ENCODE results near the gene MSI2.
"Not testable (repeated sequence)": the region's sequence is repeated elsewhere in the genome, so short reads cannot be mapped to it uniquely, and the experiment has no call there.

Gene MSI2

DNA sequence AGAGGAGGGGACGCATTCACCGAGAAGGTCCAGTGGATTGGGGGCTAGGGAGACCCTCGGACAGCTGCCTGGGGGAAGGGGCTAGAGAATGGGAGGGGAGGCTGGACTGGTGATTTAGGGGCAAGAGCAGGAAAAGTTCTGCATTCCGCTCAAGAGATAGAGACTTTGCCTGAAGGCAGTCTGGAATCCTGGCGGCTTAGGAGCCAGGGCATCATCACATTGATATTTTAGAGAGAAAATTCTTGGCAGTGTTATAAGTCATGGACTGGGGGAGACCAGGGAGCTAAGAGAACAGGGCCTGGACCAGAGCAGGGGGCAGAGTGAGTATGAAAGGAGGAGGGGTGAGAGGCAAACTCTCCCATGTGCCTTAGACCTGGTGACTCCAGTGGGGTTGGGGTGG lies 35.8 kb downstream of the MSI2 start:
- DNase-seq (ENCODE audit: low read depth) = no peak

- DNase-seq (ENCODE audit: low read depth) = no peak
Observed at GRCh38 chr17:57293077-57293476, 36.8 kb downstream of the MSI2 start.

GRCh38 chr17:57294101-57294500 lies 37.8 kb downstream of the MSI2 start:
- no peak for DNase-seq (ENCODE audit: low read depth)

DNA sequence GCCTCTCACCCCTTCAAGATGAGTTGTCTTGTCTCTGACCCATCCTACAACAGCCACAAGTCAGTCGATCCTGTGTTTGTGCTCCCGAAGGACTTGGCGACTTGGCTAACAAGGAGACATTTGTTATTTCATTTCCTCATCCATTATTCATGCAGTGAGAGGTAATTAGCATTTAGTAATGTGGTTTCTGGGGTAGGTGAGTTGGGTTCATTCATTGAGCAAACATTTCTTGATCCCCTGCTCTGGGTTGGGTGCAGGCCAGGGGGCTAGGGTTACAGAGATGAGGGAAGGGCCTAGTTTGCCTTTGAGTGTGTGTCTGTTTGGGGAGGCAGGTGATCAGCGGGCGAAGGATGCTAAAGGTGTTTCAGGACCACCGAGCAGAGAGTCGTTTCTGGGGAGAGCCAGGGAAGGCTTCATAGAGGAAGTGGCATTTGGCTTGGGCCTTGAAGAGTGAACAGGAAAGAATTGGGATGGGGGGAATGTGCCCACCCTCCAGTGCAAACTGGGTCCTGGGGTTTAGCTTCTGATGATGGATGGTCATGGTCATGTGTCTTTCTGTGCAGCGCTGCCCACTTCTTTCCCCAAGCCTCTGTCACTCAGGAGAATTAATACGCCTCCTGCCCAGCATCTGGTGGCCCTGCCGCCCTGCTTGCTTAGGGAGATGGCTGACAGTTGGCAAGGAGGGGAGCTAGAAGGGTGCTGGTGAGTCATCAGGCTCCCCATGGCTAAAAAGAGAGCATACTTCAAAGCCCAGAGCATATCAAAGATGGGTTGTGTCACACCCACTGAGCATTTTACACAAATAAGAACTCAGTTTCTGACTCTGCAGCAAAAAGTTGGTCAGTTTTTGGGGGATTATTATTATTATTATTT lies 38.5 kb downstream of the MSI2 start:
- DNase-seq (ENCODE audit: low read depth) = no peak

DNA sequence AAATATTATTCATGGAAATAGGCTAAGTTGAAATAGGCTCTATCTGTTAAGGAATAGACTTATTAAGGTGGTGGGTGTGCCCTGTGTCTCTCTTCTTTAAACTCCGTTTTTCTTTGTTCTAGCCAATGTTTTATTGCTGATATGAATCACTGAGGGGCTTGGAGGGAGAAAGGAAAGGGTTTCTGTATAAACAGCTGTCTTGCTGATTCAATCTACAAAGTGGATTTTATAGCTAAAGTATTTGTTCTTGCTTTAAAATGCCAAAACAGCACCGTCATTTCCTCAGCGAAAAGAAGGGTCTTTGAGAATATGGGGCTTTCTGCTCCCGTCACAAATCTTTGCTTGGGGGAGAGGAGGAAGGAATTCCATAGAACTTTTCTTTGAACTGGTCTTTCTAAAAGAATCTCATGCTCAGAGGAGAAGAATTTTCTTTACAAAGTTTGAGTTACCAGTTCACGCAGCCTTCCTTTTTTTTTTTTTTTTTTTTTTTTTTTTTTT lies 39.3 kb downstream of the MSI2 start:
- no peak for DNase-seq (ENCODE audit: low read depth)

- DNase-seq (ENCODE audit: low read depth) = no peak
Observed at GRCh38 chr17:57296231-57296630, 39.9 kb downstream of the MSI2 start.

DNA sequence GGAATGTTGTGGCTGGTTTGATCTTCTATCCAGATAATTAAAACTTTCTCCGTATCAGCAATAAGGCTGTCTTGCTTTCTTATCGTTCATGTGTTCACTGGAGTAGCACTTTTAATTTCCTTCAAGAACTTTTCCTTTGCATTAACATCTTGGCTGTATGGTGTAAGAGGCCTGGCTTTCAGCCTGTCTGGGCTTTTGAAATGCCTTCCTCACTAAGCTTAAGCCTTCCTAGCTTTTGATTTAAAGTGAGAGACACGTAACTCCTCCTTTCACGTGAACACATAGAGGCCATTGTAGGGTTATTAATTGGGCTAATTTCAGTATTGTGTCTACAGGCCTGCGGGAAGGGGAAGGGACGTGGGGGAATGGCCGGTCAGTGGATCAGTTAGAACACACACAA lies 42.9 kb downstream of the MSI2 start:
- no peak for DNase-seq (ENCODE audit: low read depth)

GRCh38 chr17:57300592-57300991 lies 44.3 kb downstream of the MSI2 start:
- not testable (repeated sequence) for DNase-seq (ENCODE audit: low read depth)

GRCh38 chr17:57302690-57303465 lies 46.6 kb downstream of the MSI2 start:
- no peak for DNase-seq (ENCODE audit: low read depth)

DNA sequence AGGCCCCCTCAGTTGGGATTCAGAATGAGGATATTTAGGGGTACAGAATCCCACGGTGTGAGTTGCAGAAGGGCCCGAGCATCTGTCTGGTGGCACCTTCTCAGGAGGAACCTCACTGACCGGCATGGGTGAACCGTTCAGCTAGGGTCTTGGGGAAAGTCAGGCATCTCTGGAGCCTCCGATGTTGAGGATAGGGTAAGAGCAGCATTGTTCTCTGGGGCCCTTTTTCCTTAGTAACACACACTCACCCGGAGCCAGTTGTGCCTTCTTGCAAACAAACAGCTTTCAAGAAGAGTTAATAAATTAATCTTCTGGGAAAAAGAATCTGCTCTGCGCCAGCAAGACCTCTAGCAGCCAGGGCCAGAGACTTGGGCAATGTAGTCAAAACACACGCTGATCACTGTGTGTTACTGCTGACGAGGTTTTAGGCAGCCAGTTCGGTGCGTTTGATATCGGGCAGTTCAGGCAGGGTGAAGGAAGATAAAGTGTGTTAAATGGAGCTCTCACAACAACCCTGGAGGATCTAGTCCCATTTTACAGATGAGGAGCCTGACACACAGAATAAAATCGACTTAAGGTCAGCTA lies 48.9 kb downstream of the MSI2 start:
- no peak for DNase-seq (ENCODE audit: low read depth)

DNA sequence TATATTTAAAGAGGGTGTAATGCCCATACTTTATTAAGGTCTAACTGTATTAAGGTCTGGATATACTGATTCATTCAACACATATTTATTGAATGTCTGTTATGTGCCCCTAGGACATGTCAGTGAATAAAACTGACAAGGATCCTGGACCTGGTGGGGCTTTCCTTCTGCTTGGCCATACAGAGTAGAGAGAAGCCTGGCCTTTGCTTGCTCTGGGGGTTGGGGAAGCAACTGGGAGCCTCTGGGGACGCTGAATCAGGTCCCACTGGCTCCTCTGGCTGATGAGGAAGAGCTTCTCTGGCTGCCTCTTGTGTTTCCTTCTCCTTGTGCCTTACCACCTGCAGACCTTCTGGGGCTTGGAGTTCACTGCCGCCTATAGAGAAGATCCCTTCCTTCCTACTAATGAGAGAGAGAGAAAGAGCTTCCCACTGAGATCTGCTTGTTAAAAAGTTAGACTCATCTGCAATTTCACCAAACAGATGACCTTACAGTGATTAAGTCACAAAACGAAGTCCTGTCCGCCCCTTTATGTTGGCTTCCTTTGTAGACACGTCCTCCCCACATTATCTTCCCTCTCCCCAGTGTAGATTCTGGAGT lies 49.7 kb downstream of the MSI2 start:
- no peak for DNase-seq (ENCODE audit: low read depth)

DNA sequence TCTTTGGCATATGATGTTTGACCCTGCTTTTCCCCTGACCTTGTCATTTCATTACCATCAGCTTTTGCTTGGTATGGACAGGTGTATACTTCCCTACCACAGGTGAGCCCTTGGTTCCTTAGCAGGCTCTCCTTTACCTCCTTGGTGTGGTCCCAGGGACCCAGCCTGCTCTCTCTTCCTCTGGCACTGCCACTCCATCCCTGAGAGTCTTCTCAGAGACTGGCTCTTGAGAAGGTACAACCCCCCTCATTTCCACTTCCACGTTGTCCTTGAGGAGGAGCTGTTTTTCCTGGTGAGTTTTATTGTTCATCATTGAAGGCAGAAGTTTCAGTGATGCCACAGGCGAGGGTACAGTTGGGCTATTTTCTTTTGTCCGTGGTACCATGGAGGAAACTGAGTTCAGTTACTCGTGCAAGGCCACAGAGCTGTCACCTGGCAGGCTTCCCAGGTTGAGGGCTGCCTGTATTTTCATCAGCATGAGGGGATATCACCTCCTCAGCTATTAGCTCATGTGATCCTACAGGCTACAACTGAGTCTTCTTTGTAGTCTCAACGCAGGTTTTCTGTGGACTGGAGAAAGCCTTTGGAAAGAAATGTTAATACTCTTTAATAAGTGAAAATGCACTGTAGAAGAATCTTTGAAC lies 52.3 kb downstream of the MSI2 start:
- no peak for DNase-seq (ENCODE audit: low read depth)

- no peak for DNase-seq (ENCODE audit: low read depth)
Observed at GRCh38 chr17:57309479-57309878, 53.2 kb downstream of the MSI2 start.

GRCh38 chr17:57311281-57312216 lies 55.2 kb downstream of the MSI2 start:
- DNase-seq (ENCODE audit: low read depth) = no peak

DNA sequence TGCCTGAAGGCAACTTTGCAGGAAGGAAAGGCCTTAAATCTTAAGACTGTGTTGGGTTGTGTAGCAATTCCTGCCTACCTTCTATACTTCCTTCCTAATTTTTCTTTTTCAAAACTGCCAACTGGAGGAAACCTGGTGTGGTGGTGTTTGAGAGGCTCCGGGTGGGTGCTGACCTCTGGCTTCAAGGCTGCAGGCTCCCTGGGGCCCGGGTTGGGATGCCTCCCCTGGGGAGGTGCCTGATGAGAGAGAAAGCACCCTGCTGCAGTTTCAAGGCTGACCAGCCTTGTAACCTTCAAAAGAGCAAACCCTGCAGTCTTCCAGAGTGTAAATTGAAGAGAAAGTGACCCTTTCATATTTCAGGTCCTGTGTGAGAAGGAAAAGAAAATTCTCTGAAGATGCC lies 55.9 kb downstream of the MSI2 start:
- DNase-seq (ENCODE audit: low read depth) = no peak

DNA sequence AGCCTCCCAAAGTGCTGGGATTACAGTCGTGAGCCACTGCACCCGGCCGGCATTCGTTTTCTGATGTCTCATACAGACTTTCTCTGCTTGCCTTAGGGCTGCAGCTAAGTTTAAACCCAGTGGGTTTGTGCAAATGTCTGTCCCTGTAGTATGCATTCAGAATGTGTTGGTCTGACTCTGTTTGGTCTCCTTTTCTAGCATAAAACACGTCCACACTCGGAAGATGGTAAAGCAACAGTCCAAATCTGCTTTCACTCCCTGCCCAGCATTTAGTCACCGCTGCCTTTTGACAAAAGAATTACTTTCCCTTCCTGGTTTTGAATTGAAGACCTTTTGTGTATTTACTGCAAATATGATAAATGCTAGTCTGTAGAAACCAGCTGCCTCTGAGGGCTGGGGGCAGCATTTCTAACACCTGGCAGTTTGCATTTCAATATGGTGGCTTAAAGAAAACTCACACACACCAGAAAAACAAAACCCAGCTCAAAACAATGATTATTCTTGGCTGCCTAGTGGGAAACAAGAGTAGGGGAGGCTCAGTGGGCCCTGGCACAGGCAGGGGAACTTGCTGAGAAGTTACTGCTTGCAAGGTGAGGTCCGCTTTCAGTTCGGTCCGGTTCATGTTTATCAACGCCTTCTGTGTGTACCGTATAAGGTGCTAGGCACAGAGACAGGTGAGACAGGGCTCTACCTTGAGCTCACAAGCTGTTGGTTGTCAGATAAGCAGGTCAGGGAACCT lies 56.9 kb downstream of the MSI2 start:
- no peak for DNase-seq (ENCODE audit: low read depth)

DNA sequence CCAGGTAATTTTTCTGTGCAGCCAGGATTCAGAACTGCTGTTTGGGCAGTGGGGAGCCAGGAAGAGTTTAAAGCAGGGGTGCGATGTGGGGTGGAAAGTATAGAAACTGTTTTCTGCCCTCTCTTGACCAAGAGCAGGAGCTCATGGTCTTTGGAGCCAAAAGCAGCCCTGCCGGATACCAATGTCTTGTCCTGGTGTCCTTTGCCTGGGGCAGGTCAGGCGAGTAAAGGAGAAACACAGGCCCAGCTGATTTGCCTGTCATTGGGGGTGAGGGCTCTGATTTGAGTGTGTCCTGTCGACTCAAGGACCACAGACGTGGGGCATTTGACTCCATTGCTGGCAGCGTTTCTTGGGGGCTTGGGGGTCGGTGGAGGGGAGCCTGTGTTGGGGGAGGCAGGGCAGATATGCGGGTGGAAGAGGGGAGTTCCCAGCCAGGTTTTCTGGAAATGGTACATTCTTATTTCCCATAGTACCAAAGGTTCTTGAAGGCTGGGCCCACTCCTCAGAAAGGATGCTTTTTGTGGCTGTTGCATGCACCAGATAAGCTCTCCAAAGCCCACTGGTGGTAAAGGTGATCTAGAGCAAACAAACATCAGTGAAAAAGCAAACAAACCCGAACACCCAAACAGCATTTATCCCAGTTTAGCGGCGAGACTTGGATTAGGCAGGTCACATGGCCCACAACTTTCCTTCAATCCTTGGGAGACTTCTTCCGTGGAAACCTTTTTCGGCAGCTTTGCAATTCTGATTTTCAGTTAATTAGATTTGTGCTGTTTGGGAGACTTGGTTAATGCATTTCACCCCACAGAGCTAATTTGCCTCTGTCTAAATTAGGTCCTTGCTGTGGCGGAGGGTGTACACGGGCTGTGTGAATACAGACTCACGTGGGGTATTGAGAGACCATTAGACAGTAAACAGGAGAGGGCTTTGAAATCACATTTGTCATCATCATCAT lies 59.0 kb downstream of the MSI2 start:
- DNase-seq (ENCODE audit: low read depth) = no peak

- DNase-seq (ENCODE audit: low read depth) = no peak
Observed at GRCh38 chr17:57316361-57316760, 60.0 kb downstream of the MSI2 start.

GRCh38 chr17:57317079-57317478 lies 60.8 kb downstream of the MSI2 start:
- DNase-seq (ENCODE audit: low read depth) = no peak
